ENCODE measurements around the gene ADAMTS15. TPM values are rescaled to one million over a fixed set of nuclear protein-coding genes. Genes with fewer than 3 reads are reported as not detected.

The ADAMTS15 gene
- total RNA-seq, 4 donors from 2014 or later: 2.5 to 11.1 (median 5.1) TPM

DNA sequence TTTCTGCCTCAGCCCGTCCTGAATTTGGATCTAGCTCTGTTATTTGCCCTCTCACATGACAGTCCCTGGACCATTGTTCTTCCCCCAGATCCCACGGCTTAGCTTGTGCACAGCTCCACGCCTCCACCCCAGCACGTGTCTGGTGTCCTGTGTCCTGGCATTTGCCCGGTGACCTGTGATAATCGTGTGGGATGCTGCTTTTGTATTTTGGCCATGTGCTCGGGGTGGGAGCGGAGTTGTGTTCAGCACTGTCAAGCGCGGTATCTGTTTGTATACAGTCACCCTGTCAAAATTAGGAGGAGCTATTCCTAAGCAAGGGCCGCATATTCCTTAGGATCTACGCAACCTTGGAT is 31.9 kb upstream of the ADAMTS15 start:
- intact Hi-C loops (cut with DNase I; ENCODE audit: low total_unique reads): no loop called here
- H3K4me3 ChIP-seq (ENCODE audit: low read depth, poor library complexity, severe bottlenecking): no peak overlapping the region
- 81 to 89% methylated on average over 12 of the region's 12 CpGs for WGBS, 2 donors
- no peak for DNase-seq (ENCODE audit: low spot score in 2 of 2)
- no peak for TF ChIP-seq POLR2A (IDR thresholded peaks at IDR 0.05)
- TF ChIP-seq, protein P1, sequence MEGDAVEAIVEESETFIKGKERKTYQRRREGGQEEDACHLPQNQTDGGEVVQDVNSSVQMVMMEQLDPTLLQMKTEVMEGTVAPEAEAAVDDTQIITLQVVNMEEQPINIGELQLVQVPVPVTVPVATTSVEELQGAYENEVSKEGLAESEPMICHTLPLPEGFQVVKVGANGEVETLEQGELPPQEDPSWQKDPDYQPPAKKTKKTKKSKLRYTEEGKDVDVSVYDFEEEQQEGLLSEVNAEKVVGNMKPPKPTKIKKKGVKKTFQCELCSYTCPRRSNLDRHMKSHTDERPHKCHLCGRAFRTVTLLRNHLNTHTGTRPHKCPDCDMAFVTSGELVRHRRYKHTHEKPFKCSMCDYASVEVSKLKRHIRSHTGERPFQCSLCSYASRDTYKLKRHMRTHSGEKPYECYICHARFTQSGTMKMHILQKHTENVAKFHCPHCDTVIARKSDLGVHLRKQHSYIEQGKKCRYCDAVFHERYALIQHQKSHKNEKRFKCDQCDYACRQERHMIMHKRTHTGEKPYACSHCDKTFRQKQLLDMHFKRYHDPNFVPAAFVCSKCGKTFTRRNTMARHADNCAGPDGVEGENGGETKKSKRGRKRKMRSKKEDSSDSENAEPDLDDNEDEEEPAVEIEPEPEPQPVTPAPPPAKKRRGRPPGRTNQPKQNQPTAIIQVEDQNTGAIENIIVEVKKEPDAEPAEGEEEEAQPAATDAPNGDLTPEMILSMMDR (IDR thresholded peaks at IDR 0.05): no peak

DNA sequence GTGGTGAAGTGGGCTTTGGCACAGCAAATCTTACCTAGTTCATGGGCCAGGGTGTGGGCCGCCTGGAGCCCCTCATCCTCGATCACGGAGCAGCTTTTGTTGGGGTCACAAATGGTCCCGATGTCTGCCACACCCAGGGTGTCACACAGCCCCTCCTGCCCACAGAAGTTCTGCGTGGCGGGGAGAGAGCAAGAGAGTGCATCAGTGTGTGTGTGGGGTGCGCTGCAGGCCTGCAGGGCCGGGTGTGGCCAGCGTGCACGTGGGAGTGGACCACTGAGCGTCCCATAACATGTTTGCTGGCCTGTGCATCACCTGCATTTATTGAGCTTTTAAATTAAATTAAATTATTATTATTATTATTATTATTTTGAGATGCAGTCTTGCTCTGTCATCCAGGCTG is 31.5 kb upstream of the ADAMTS15 start:
- TF ChIP-seq, protein P1 (IDR thresholded peaks at IDR 0.05): no peak
- no peak for TF ChIP-seq POLR2A (IDR thresholded peaks at IDR 0.05)
- 88 to 90% methylated on average over 11 of the region's 11 CpGs for WGBS, 2 donors
- no peak for DNase-seq (ENCODE audit: low spot score in 2 of 2)

DNA sequence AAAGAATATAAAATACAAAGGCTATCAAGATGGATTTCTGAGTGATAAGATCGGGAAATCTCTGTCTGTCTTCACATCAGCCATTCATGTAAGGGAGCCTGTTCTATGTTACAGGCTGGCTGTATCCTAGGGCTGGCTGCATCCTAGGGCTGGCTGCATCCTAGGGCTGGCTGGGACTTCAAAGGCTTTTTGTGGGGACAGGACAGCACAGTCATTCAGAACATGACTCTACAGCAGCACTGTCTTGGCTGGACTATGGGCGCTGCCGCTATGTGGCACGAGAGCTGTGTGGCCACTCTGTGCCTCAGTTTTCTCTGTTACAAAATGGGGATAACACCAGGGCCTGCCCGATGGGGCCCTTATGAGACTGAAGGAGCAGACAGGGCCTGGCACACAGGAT is 30.2 kb upstream of the ADAMTS15 start:
- WGBS, 2 donors: 80 to 83% methylated on average over 5 of the region's 5 CpGs
- no peak overlapping the region for H3K4me3 ChIP-seq (ENCODE audit: low read depth, poor library complexity, severe bottlenecking)
- no peak for DNase-seq (ENCODE audit: low spot score in 2 of 2)
- TF ChIP-seq POLR2A (IDR thresholded peaks at IDR 0.05): no peak
- TF ChIP-seq, protein P1 (IDR thresholded peaks at IDR 0.05): no peak
- intact Hi-C loops (cut with DNase I; ENCODE audit: low total_unique reads): no loop called here

More for the DNA sequence above, 31.5 kb upstream of the ADAMTS15 start:
- intact Hi-C loops (cut with DNase I; ENCODE audit: low total_unique reads): no loop called here
- no peak overlapping the region for H3K4me3 ChIP-seq (ENCODE audit: low read depth, poor library complexity, severe bottlenecking)

DNA sequence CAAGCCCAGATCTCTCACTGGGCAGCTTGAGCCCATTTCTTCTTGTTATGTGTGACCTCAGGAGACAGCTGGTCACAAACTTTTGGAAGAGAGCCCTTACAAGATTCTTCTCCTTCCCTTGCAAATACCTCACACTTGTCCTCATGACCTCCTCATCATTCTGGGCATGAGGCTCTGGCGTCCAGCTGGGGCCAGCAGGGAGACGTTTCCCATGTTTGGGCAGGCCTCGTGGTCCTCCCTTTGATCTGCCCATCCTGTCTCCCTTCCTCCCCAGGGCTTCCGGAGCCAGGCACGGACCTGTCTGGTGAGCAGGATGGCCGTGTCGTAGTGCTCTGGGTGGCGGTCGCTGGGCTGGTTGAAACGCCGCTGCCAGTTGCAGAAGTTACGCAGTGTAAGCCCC is 29.7 kb upstream of the ADAMTS15 start:
- no peak for TF ChIP-seq POLR2A (IDR thresholded peaks at IDR 0.05)
- TF ChIP-seq, protein P1 (IDR thresholded peaks at IDR 0.05): no peak
- WGBS, 2 donors: 70% methylated on average over 11 to 12 of the region's 12 CpGs
- DNase-seq (ENCODE audit: low spot score in 2 of 2): no peak
- H3K4me3 ChIP-seq (ENCODE audit: low read depth, poor library complexity, severe bottlenecking): no peak overlapping the region
- intact Hi-C loops (cut with DNase I; ENCODE audit: low total_unique reads): no loop called here

DNA sequence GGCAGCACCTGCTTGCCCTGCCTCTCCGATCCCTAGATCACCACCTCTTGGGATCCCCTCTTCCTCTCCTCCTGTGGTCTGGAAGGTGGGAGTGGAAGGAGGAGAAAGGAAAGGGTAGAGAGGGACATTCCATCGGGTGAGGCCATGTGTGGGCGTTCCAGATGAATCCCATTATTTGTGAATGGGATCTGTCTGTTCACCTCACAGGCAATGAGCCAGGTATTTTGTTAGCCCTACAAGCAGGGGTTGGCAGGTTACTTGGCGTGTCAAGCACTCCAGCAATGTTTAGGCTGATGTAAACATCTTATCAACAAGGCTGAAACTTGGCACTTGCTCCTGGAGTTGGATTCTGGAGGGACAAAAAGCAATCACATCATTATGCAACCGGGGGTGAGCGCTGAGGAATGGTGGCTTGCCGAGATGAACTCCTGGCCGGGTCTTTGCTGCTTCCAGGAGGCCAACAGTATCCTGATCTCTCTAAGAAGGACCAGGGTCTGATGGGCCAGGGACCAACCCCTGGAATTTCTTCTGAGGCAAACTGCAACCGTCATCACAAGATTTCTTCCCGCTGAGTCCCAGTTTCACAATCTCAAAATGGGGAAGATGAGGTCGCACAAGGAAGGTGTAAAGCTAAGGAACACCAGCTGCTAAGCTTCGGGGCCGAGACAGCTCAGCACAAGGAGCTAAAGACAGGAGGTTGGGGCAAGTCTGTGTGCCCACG is 27.8 kb upstream of the ADAMTS15 start:
- DNase-seq (ENCODE audit: low spot score in 2 of 2): no peak
- no peak overlapping the region for H3K4me3 ChIP-seq (ENCODE audit: low read depth, poor library complexity, severe bottlenecking)
- WGBS, 2 donors: 57% methylated on average over 14 of the region's 14 CpGs
- intact Hi-C loops (cut with DNase I; ENCODE audit: low total_unique reads): no loop called here
- no peak for TF ChIP-seq POLR2A (IDR thresholded peaks at IDR 0.05)
- TF ChIP-seq, protein P1 (IDR thresholded peaks at IDR 0.05): no peak

DNA sequence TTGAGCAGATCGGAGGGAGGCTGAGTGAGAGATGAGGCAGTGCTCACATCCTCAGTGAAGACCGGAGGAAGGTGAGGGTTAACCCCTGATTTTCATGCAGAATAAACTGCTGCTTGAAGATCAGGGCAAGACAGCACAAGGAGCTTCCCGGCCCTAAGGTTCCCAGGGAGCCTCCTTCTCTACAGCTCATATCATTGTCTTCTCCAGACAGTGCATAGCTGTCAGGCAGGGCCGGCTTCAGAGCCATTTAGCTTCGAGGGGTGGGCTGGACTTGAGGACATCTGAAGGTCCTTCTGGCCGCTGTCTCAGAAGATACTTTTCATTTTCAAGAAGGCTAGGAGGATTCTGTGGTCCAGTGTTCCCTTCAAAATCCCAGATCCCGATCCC is 27.3 kb upstream of the ADAMTS15 start:
- WGBS, 2 donors: 84 to 85% methylated on average over 7 of the region's 7 CpGs
- H3K4me3 ChIP-seq (ENCODE audit: low read depth, poor library complexity, severe bottlenecking): no peak overlapping the region
- no peak for DNase-seq (ENCODE audit: low spot score in 2 of 2)
- TF ChIP-seq, protein P1 (IDR thresholded peaks at IDR 0.05): no peak
- no peak for TF ChIP-seq POLR2A (IDR thresholded peaks at IDR 0.05)
- intact Hi-C loops (cut with DNase I; ENCODE audit: low total_unique reads): no loop called here

Data from lower leg skin (tissue), 4 donors.